Activated gamma-delta T cell (primary cell): ENCODE results near the gene SLC25A43.
A peak's percentile ranks its signal among the peaks of the same experiment; 100 is the strongest.
"Not testable (repeated sequence)": the region's sequence is repeated elsewhere in the genome, so short reads cannot be mapped to it uniquely, and the experiment has no call there.

Experiments used
- DNase-seq: peaks from one replicate; lab custom pipeline; 2025; lab: John Stamatoyannopoulos, UW

Gene SLC25A43

DNA sequence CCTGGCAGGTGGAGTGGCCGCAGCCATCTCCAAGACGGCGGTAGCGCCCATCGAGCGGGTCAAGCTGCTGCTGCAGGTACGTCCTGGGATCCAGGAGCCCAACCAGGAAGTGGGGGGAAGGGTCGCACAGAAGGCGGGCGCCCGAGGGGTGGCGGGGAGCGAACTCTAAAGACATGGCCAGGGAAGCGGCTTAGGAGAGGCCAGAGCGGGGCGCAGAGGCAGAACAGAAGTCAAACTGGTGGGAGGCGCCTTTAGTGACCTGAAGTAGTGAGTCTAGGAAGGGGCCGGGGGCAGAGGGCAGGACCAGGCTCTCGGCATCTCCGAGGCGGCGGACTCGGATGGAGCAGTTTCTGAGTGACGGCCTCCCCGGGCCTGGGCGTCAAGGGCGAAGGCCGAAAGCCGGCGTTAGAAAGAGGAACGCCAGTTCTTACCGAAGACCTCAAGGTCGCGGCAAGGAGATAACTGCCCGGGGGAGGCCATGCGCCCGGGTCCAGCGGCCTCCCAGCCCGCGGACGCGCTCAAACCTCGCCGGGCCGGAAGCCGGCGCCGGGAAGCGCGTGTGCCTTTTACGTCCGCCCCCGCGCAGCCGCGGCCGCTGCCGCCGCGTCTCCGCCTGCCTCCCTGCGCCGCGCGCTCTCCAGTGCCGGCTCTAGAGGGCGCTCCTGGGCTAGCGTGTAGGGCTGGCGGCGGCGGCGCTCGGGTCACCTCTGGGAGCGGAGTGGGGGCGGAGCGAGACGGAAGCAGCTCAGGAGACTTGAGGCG is 69.6 kb downstream of the SLC25A43 start:
- peak; percentile 75 for DNase-seq

DNA sequence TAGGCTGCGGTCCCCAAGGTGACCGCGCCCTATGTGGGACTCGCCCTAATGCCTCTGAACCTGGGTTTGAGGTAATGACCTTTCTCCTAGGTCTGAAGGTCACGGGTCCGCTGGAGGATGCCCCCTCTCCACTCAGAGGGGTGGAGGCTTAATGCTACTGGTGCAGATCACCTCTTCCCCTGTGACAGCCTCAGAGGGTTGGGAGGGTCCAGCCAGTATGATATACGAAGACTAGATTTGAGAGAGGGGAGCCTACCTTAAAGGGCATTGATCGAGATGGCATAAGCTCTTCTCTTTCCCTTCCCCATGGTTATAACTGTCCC is 70.1 kb downstream of the SLC25A43 start:
- no peak for DNase-seq

DNA sequence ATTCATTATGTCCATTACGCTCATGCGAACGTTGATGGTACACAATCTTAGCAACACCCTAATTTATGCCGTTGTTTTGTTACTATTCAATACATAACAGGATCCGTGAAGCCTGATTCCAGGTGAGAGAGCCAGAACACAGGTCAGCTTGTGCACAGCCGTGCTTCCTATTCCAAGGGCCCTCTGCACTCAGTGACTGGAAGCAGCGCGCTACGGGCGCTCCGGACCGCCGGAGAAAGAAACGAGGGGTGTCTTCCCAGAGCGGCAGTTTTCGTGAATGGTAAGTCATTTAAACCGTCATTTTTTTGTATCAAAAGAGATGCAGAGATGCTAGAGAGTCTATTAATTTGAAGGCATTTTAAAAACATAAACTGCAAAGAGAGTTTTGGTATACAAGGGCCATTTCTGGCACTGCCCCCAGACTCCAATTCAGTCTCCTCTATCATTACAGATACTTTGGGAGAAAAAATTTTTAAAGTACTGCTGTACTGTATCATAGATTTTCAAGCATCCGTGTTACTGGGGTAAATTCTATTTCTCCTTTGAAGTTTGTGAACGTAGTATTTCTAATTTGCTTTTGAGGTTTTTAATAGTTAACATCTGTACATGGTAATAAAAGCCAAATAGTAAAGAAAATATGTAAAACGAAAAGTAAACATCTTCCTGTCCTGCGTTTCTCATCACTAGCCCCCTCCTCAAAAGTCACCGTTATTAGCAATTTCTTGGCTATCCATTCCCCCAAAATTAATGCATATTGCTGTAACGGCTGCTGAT is 75.7 kb downstream of the SLC25A43 start:
- no peak for DNase-seq

DNA sequence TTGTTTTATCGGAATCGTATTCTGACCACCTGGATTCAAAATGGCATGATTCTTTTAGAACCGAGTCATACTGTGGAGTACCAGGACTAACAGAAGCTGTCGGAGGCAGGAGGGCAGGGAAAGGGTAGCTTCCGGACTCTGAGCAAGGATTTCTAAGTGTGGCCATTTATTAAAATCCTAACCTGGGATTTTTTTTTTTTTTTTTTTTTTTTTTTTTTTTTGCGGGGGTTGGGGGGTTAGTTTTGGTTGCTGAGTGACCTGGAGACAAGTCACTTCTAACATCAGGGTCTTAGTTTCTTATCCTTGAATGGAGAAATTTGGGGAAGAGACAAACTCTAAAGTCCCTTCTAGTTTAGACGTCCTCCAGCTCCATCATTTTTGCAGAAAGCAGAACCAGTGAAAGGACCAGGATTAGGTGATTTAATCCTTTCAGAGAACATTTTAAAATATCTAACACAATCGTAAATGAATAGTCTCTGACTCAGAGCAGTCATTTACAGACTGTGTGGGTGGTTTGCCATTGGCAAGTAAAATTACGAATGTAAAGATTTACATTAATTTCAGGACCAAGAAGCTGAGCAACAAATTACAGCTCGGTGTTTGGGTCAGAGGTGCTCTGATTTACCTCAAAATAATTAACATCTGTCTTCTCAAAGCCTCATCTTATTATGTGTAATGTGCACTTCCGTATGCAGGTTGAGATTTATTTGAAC is 76.4 kb downstream of the SLC25A43 start:
- DNase-seq = no peak

DNA sequence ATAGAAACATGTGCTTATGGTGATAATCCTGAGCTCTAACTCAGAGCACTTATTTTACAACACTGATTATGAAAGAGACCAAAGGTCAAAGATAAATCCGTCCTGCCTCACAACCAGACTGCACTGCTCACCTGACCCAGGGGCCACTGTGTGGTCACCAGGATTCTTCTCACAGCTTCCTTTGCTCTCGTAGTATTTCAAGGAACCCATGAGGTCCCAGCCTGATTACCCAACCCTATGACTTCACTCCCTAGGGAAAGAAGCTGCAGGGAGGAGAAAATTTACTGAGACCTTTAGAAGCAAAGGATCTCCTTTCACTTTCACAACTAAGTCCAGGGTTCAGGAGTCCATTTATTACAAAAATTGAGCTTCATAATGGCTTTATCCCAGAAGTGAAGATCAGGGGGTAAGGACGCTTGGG is 78.7 kb downstream of the SLC25A43 start:
- DNase-seq = no peak

DNA sequence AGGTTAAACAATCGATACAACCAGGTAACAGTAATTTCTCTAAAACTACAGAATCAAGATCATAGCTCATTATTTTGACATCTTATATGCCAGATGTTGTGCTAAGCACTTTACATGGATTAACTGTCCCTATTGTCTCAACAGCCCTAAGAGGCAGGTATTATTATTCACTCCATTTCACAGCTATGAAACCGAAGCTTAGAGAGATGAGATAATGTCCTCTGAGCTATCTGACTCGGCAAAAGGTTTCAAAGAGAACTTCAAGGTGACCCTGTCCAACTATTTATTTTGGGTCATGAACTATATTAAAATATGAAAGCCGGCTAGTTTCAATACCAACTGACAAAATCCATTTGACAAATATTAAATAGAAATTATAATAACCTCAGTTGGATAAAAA is 79.4 kb downstream of the SLC25A43 start:
- DNase-seq = no peak

DNA sequence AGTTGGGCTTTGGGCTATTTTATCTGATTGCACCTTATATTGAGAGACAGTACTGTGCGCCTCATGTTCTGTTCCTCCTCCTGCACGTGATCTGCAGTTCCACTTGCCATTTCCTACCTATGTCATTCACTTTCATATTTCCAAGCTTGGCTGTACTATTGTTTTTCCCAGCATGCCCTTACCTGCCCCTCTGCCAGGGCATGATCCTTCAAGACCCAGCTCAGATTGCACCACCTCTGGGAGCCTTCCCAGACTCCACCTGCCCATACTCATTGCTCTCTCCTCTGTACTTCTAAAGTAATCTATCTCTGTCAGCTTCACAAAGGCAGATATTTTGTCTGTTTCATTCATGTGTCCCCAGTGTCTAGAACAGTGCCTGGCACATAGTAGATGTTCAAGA is 80.7 kb downstream of the SLC25A43 start:
- DNase-seq = no peak

DNA sequence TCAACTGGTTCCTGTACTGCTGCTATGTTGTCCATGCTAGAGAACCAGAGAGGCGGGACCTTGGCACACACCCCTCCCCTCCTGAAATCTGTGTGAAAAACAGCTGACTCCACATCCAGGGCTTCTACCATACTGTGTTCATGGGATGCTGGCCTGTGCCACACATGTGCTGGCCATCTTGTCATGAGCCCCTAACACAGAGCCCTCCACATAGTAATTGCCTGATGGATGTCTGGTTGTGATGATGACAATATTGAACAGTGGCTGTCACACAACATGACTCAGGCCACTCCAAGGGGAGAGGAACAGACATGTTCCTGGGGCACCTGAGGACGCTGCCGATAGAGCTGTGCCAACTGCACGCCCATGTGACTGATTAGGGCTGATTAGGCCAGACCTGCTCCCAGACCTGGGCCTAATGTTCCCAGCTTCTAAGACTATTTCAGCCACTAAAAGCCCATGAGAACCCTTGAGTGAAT is 82.2 kb downstream of the SLC25A43 start:
- DNase-seq = no peak

DNA sequence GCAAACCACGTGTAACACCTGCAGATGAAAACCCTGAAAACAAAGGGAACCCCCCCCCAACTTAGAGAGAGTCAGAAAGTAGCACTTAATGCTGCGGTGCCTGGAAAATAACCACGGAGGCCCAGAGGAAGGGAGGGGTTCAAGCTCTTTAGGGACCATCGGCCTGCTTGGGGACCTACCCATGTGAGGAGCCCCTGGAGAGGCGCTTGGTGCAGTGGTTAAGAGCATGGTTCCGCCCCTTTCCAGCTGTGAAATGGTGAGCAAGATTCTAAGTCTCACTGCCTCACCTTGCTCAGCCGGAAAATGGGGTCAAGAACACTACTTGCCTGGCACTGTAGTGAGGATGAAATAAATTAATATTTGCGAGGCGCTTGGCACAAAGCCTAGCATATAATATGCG is 82.9 kb downstream of the SLC25A43 start:
- DNase-seq = no peak

DNA sequence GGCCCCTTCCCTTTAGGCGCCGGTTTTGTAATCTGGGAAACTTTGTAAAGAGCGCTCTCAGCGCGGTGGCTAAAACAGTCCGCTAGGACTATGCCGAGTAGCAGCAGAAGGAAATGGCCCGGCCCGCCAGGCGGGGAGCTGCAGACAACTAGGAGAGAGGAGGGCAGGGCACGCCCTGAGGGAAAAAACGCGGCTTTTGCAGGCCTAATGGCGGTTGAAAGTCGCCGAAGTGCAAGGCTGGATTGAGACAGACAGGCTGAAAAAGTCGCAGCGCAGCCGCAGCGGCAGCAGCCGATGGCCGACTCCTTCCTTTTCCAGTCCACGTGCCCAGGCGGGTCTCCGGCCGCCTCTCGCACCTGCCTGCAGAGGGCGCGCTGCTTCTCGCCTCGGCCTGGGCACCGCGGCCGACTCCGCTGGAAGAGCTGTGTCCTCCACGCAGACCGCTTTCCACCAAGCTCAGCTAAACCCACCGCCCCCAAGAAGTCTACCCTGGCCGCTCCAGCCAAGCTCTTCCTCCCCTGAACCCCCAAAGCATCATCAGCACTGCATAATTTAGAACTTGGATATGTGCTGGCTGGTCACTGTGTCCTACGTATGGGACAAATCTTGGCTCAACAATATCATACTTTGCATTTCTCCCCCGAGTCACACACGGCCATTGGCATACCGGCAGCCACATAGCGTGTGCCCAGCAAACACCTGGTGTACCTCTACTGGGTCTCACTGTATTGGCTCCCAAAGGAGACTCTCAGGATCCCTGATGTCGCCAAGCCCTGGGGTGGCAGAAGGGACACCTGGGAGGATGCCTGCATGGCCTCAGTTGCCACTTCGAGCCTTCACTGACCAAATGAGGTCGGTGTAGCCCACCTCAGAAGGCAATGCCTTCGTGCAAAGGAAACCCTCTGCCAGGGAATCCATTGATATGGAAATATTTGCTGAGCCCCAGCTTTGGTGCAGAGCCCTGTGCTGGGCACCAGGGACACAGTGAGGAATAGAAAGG is 83.6 kb downstream of the SLC25A43 start:
- peak; percentile 35 for DNase-seq

DNA sequence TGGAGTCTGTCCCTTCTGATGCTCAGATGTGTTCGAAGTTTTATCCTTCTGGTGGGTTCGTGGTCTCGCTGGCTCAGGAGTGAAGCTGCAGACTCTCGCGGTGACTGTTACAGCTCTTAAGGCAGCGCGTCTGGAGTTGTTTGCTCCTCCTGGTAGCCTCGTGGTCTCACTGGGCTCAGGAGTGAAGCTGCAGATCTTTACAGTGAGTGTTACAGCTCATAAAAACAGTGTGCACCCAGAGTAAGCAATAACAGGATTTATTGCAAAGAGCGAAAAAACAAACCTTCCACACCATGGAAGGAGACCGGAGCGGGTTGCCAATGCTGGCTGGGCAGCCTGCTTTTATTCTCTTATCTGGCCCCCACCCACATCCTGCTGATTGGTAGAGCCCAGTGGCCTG is 87.6 kb downstream of the SLC25A43 start:
- no peak for DNase-seq

DNA sequence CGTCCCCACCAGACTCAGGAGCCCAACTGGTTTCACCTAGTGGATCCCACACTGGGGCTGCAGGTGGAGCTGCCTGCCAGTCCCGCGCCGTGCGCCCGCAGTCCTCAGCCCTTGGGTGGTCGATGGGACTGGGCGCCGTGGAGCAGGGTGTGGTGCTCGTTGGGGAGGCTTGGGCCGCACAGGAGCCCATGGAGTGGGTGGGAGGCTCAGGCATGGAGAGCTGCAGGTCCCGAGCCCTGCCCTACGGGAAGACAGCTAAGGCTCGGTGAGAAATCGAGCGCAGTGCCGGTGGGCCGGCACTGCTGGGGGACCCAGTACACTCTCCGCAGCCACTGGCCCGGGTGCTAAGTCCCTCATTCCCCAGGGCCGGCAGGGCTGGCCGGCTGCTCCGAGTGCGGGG is 88.6 kb downstream of the SLC25A43 start:
- not testable (repeated sequence) for DNase-seq

DNA sequence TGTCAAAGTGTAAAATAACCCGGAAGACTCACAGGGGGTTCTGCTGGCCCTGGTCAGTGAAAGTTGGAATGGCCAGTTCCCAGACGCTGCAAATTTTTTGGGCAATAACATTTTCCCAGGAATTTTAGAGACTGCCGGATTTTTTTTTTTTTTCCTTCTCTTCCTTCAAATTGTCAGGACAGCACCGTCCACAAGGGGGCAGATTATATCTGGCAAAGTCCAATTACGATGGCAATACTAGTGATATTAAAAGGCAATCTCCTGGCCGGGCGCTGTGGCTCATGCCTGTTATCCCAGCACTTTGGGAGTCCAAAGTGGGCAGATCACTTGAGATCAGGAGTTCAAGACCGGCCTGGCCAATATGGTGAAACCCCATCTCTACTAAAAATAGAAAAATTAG is 89.6 kb downstream of the SLC25A43 start:
- no peak for DNase-seq

DNA sequence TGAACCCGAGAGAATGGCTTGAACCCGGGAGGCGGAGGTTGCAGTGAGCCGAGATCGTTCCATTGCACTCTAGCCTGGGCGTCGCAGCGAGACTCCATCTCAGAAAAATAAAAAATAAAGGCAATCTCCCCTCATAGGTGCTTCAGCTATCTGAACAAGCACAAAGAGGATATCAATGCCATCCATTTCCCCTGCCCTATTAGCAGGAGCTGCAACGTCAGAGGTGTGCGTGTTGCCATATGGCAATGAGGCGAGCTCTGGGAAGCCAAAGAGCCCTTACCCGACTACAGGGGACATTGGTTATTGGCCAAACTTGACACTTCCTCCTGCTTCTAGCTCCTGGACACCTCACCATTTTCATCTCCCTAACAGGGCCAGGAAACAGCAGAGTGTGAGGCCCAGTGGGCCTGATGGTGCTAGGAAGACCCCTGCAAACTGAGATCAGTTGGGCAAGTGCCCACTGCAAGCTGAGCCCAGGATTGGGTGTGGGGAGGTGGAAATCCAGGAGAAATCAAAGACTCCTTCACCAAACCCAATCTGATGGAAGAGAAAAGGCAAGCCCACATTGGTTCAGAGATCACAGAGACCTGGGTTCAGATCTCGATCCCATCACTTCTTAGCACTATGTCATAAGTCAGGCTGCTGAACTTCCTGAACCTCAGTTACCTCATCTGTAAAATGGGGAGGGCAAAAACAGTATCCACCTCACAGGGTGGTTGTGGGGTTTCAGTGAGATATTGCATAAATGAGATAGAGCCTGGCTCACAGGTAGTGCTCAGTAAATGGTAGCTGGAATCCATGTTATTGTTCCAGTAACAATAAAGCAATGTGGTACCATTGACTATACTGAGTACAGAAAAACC is 90.3 kb downstream of the SLC25A43 start:
- no peak for DNase-seq

DNA sequence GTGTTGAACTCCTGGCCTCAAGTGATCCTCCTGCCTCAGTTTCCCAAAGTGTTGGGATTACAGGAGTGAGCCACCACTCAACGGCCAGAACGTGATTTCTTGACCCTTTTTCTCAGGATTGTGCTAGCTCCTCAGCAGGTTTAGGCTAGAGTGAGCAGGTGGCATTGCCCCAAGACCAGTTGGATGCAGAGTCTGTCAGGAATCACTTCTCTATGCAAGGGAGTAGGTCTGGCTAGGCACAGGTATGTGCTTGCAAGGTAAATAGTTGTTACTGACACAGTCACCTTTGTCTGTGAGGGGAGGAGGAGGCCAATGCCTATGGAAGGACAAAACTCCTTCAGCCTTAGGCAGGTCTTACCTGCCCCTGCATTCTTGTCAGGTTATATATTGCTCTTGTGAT is 93.3 kb downstream of the SLC25A43 start:
- DNase-seq = no peak

DNA sequence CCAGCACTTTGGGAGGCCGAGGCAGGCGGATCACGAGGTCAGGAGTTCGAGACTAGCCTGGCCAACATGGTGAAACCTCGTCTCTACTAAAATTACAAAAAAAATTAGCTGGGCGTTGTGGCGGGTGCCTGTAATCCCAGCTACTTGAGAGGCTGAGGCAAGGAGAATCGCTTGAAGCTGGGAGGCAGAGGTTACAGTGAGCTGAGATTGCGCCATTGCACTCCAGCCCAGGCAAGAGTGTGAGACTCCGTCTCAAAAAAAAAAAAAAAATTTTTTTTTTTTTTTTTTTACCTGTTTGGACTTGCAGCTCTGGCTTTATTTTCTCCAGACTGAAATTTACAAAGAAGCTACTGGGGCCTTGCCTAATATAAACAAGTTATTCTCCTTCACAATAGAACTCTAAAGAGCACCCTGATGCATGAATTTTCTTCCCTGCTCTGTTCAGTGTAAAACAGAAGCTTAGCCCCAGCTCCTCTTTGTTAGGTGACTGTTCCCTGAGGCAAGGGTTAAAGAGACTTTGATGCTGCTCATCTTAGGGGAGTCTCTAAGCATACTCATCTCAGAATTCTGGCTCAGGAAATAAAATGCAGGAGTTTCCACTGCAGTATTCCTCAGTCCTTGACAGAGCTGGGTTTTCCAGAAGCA is 94.8 kb downstream of the SLC25A43 start:
- not testable (repeated sequence) for DNase-seq

DNA sequence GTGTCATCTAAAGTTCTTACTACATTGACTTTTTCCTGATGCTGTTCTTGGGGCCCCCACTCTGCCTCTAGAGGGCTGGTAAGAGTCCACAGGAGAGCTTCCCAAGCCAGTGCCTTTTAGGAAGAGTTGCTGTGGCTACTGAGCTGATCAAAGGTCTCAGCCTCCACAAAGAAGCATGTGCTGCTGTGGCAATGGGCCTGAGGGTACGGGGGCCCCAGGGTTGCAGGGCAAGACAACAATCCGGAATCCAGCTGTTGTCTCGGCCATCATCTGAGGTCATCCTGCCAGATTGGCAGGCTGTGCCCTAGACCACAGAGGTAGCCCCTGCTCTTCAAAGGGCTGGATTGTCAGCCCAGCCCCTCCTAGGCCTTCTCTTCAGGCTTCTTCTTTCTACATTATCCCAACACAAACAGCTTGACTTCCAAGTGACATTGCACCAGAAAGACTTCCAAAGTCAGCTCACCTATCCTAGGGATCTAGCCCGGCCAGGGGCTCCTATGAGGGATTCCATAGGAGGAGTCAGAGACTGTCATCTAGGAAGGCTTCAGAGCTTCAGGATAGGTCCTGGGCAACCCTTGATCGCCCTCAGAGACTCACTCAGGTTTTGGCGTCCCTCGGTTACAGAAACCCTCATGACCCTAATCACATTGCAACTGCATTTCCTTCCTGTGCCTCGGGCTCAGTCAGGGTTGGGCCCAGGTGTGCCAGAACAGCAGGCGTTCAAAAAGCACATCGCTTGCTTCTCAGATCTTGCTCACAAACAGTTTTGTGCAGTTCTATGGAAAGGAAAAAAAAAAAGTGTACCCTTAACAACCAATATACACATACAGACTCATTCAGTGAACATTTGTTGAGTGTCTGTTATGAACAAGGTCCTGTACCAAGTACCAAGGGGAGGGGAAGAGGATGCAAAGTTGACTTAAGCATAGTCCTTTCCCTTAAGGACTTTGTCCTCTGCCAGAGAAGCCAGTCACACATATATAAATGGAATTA is 96.9 kb downstream of the SLC25A43 start:
- no peak for DNase-seq

DNA sequence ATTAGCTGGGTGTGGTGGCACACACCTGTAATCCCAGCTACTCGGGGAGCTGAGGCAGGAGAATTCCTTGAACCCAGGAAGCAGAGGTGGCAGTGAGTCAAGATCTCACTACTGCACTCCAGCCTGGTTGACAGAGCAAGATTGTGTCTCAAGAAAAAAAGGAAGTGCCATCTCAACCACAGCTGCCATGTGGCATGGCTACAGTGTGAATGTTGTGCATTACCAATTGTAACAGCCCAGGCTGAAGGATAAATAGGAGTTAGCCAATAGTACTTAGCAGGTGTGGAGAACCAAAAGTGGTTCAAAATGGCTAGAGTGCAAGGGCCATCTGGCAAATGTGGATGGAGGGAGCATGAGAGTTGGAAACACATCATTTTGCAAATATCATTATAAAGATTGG is 98.0 kb downstream of the SLC25A43 start:
- no peak for DNase-seq
